HCT116 (cell line): ENCODE measurements around the gene ZFHX3. TPM values are rescaled to one million over a fixed set of nuclear protein-coding genes. Genes with fewer than 3 reads are reported as not detected.

Experiments
- ATAC-seq: fragments of 200-7000 bp; cut with Tn5 transposase; 2 replicates; pipeline ENCODE4 v1.9.1; 2020; ENCODE audit warnings: mild to moderate bottlenecking, moderate library complexity
- BruUV-seq: library from RNA; stranded (reverse); fragments of 400-500 nt; replicated peaks from 2 replicates; lab custom pipeline; 2021; lab: Mats Ljungman, UMichigan
- CTCF ChIA-PET: fragments of 300-600 bp; sonication (Branson Sonifier 250); formaldehyde crosslinking; loops from one replicate; lab custom pipeline; 2021; ENCODE audit warnings: antibody characterized with exemption; lab: Charles Lee
- POLR2A ChIA-PET: fragments of 300-600, 350-600 bp; sonication (Branson Sonifier 250); formaldehyde crosslinking; loops from one replicate; lab custom pipeline; 2021; ENCODE audit warnings: antibody characterized with exemption; lab: Charles Lee
- RAD21 ChIA-PET, 2 experiments: fragments of 300-600 bp; sonication (Branson Sonifier 250); formaldehyde crosslinking; loops; one replicate each; lab custom pipeline; 2023; ENCODE audit warnings: low total read pairs in 2 of 2; ENCODE audit not compliant: uncharacterized antibody in 2 of 2, unreplicated experiment in 2 of 2, low non-redundant PET in 1 of 2; lab: Charles Lee
- DNase-seq: peaks from one replicate; pipeline ENCODE4 v3.0.0-alpha.2; 2010; ENCODE audit warnings: low read depth, low spot score
- H2AFZ ChIP-seq: fragments of 200-600 bp; shearing (Covaris generic), sonication (generic); 2 replicates; pipeline ENCODE4 v1.6.1; 2017; ENCODE audit warnings: low read depth, mixed run types, mixed read lengths, antibody characterized with exemption, low read length; ENCODE audit not compliant: poor library complexity, severe bottlenecking
- H3K27ac ChIP-seq: 2 replicates; pipeline ENCODE4 v1.5.1; 2012; ENCODE audit warnings: low read depth, low read length
- H3K27me3 ChIP-seq: fragments of 200-600 bp; sonication (generic); 2 replicates; pipeline ENCODE4 v1.6.1; 2016; ENCODE audit warnings: mixed run types, low read length, mixed read lengths; ENCODE audit not compliant: insufficient read depth
- H3K36me3 ChIP-seq, 2 experiments: fragments of 200-500 bp in 1 of 2; fragments of 200-600 bp in 1 of 2; sonication (Bioruptor generic) in 1 of 2; sonication (generic) in 1 of 2; 2 replicates each; pipeline versions ENCODE4 v1.5.1 to v1.6.1; 2014 to 2016; ENCODE audit warnings: low read length in 2 of 2, inconsistent platforms in 1 of 2, mixed read lengths in 1 of 2, mixed run types in 1 of 2; ENCODE audit not compliant: insufficient read depth in 2 of 2, control insufficient read depth in 1 of 2
- H3K4me1 ChIP-seq, 2 experiments: fragments of 200-600 bp in 1 of 2; sonication (generic) in 1 of 2; 2 replicates each; pipeline versions ENCODE4 v1.5.1 to v1.6.1; 2012 to 2017; ENCODE audit warnings: low read length in 2 of 2, inconsistent platforms in 1 of 2, mild to moderate bottlenecking in 1 of 2, mixed read lengths in 1 of 2, mixed run types in 1 of 2, moderate library complexity in 1 of 2; ENCODE audit not compliant: insufficient read depth in 2 of 2, control insufficient read depth in 1 of 2
- H3K4me2 ChIP-seq: fragments of 200-600 bp; sonication (generic); 2 replicates; pipeline ENCODE4 v1.6.1; 2017; ENCODE audit warnings: mixed run types, low read length, mixed read lengths
- H3K4me3 ChIP-seq, 2 experiments: fragments of 200-600 bp in 1 of 2; sonication (generic) in 1 of 2; replicated peaks in 1 of 2; 2 replicates each; pipeline ENCODE4 v1.5.1; 2011 to 2016; ENCODE audit warnings: low read length in 2 of 2, control low read depth in 1 of 2, low read depth in 1 of 2, mild to moderate bottlenecking in 1 of 2, mixed read lengths in 1 of 2, mixed run types in 1 of 2
- H3K79me2 ChIP-seq: fragments of 200-600 bp; sonication (generic); 2 replicates; pipeline ENCODE4 v1.6.1; 2017; ENCODE audit warnings: mild to moderate bottlenecking, mixed run types, low read length, moderate library complexity, mixed read lengths; ENCODE audit not compliant: insufficient read depth
- H3K9ac ChIP-seq: fragments of 200-600 bp; sonication (generic); 2 replicates; pipeline ENCODE4 v1.6.1; 2016; ENCODE audit warnings: low read length, mixed read lengths
- H3K9me2 ChIP-seq: fragments of 200-600 bp; sonication (generic), shearing (Covaris generic); 2 replicates; pipeline ENCODE4 v1.6.1; 2017; ENCODE audit warnings: mixed run types, mild to moderate bottlenecking, moderate library complexity; ENCODE audit not compliant: insufficient read depth
- H3K9me3 ChIP-seq, 2 experiments: fragments of 200-500 bp in 1 of 2; fragments of 200-600 bp in 1 of 2; sonication (Bioruptor generic) in 1 of 2; sonication (generic) in 1 of 2; 2 replicates each; pipeline ENCODE4 v1.6.1; 2014 to 2017; ENCODE audit warnings: low read length in 2 of 2, mixed read lengths in 2 of 2, inconsistent platforms in 1 of 2, low read depth in 1 of 2, mild to moderate bottlenecking in 1 of 2, mixed run types in 1 of 2, moderate library complexity in 1 of 2; ENCODE audit not compliant: control insufficient read depth in 1 of 2, insufficient read depth in 1 of 2
- H4K20me1 ChIP-seq: fragments of 200-600 bp; sonication (generic), shearing (Covaris generic); 2 replicates; pipeline ENCODE4 v1.6.1; 2017; ENCODE audit warnings: mixed run types, mild to moderate bottlenecking, moderate library complexity; ENCODE audit not compliant: insufficient read depth
- CEBPB ChIP-seq: IDR thresholded peaks from 2 replicates; pipeline ENCODE4 v1.6.1; 2012; ENCODE audit warnings: low read depth
- CTCF ChIP-seq, 3 experiments: fragments of 200-600 bp in 1 of 3; sonication (generic) in 1 of 3; IDR thresholded peaks in 2 of 3; conservative IDR thresholded peaks in 1 of 3; 2 replicates each; pipeline ENCODE4 v1.5.1; 2012 to 2017; ENCODE audit warnings: low read depth in 2 of 3, low read length in 2 of 3, antibody characterized with exemption in 1 of 3, borderline replicate concordance in 1 of 3, control low read depth in 1 of 3, mild to moderate bottlenecking in 1 of 3, mixed read lengths in 1 of 3, mixed run types in 1 of 3, moderate library complexity in 1 of 3; ENCODE audit not compliant: insufficient read depth in 1 of 3
- EGR1 ChIP-seq: IDR thresholded peaks from 2 replicates; pipeline ENCODE4 v1.6.1; 2012; ENCODE audit warnings: low read depth
- ELF1 ChIP-seq: IDR thresholded peaks from 2 replicates; pipeline ENCODE4 v1.6.1; 2012; ENCODE audit warnings: low read depth, borderline replicate concordance
- EZH2 ChIP-seq: fragments of 200-600 bp; sonication (generic); IDR thresholded peaks from 2 replicates; pipeline ENCODE4 v1.6.1; 2017; ENCODE audit warnings: antibody characterized with exemption, mixed run types
- EZH2phosphoT487 ChIP-seq: fragments of 200-600 bp; IDR thresholded peaks from 2 replicates; pipeline ENCODE4 v1.6.1; 2018; ENCODE audit warnings: antibody characterized with exemption, borderline replicate concordance
- FOSL1 ChIP-seq: IDR thresholded peaks from 2 replicates; pipeline ENCODE4 v1.6.1; 2012; ENCODE audit warnings: low read depth
- JUND ChIP-seq: IDR thresholded peaks from 2 replicates; pipeline ENCODE4 v1.6.1; 2012
- MAX ChIP-seq: IDR thresholded peaks from 2 replicates; pipeline ENCODE4 v1.6.1; 2012
- POLR2A ChIP-seq: IDR thresholded peaks from 2 replicates; pipeline ENCODE4 v1.7.0; 2011; ENCODE audit warnings: borderline replicate concordance; ENCODE audit not compliant: insufficient read depth, insufficient read length; ENCODE audit errors: extremely low read depth
- RAD21 ChIP-seq: IDR thresholded peaks from 2 replicates; pipeline ENCODE4 v1.6.1; 2012; ENCODE audit warnings: low read depth, mild to moderate bottlenecking
- REST ChIP-seq: IDR thresholded peaks from 2 replicates; pipeline ENCODE4 v1.6.1; 2012; ENCODE audit warnings: low read depth
- SIN3A ChIP-seq: IDR thresholded peaks from 2 replicates; pipeline ENCODE4 v1.6.1; 2012; ENCODE audit warnings: low read depth
- SRF ChIP-seq: IDR thresholded peaks from 2 replicates; pipeline ENCODE4 v1.6.1; 2012; ENCODE audit warnings: low read depth
- TCF7L2 ChIP-seq: IDR thresholded peaks from 2 replicates; pipeline ENCODE4 v1.7.0; 2011; ENCODE audit warnings: borderline replicate concordance, inconsistent platforms; ENCODE audit not compliant: insufficient read depth, insufficient read length; ENCODE audit errors: extremely low read depth
- YY1 ChIP-seq: IDR thresholded peaks from 2 replicates; pipeline ENCODE4 v1.6.1; 2011; ENCODE audit warnings: low read length, low read depth, moderate library complexity, mild to moderate bottlenecking; ENCODE audit not compliant: insufficient replicate concordance; ENCODE audit errors: extremely low read depth
- intact Hi-C: fragments of 100-400 bp; cut with micrococcal nuclease; formaldehyde crosslinking; loops from 2 replicates; pipeline ENCODE4 v1.10.0; 2022
- total RNA-seq: library from RNA; stranded (reverse); gene quantifications from one replicate; pipeline ENCODE4 v1.2.1, GENCODE V29; 2021; ENCODE audit not compliant: unreplicated experiment

ZFHX3 gene
- total RNA-seq, 1 experiment from 2014 or later: 6.3 TPM

GRCh38 chr16:72960101-72960500 lies 87.8 kb downstream of the ZFHX3 start:
- Histone ChIP-seq H3K4me2 (no peak overlapping the region), H3K9ac (no peak overlapping the region), H3K9me3 (no peaks in the 10 kb centered on the region), H3K79me2 (no peaks in the 10 kb centered on the region), H3K9me2 (no peaks in the 10 kb centered on the region), H3K4me3 (no peak overlapping the region), H3K36me3 (no peaks in the 10 kb centered on the region), H3K4me1 (no peaks in the 10 kb centered on the region)
- CTCF ChIA-PET: no interaction called here
- BruUV-seq: no TSS peak
- TF ChIP-seq MAX: no peak
- TF ChIP-seq EZH2phosphoT487: no peak
- no peak for TF ChIP-seq ELF1
- no peak for TF ChIP-seq EGR1
- TF ChIP-seq REST: no peak
- no peak for TF ChIP-seq EZH2
- TF ChIP-seq YY1: no peak
- no peak for TF ChIP-seq POLR2A
- no peak for TF ChIP-seq JUND
- no peak for TF ChIP-seq CTCF (IDR thresholded peaks at IDR 0.05 in 2 of 3, conservative IDR thresholded peaks at IDR 0.05 in 1 of 3; ENCODE audit: borderline replicate concordance in 1 of 3, insufficient read depth in 1 of 3, low read depth in 2 of 3, low read length in 2 of 3)
- no peak for TF ChIP-seq CEBPB
- no peak for TF ChIP-seq SIN3A
- TF ChIP-seq FOSL1: no peak
- TF ChIP-seq RAD21: no peak
- no peak for TF ChIP-seq TCF7L2
- no peak for TF ChIP-seq SRF
- TF ChIP-seq, all 23 proteins: peak for 0
- POLR2A ChIA-PET: no interaction called here
- Histone ChIP-seq H2AFZ (no peak overlapping the region), H4K20me1 (peaks cover 5% of the 10 kb centered on the region; the same call in 1 of the 2 replicates), H3K27me3 (no peaks in the 10 kb centered on the region), H3K27ac (no peak overlapping the region)
- RAD21 ChIA-PET: no interaction called here
- intact Hi-C loops: loop anchor here (5.0 kb wide), 1 partner anchor 458 kb away; no protein-coding TSS in a partner anchor
- ATAC-seq: no peak
- no peak for DNase-seq
